H1 (cell line): Measurements from ENCODE around the gene LSM14B. TPM values are rescaled to one million over a fixed set of nuclear protein-coding genes. Genes with fewer than 3 reads are reported as not detected.

Experiments used
- CTCF ChIA-PET: fragments of 300-600 bp; sonication (Branson Sonifier 250); formaldehyde crosslinking; loops from one replicate; lab custom pipeline; 2021; ENCODE audit not compliant: partially characterized antibody; lab: Charles Lee
- POLR2A ChIA-PET: fragments of 300-600 bp; sonication (Branson Sonifier 250); formaldehyde crosslinking; loops from one replicate; lab custom pipeline; 2021; ENCODE audit warnings: inconsistent platforms; ENCODE audit not compliant: partially characterized antibody; lab: Charles Lee
- DNase-seq, 2 experiments: peaks; one replicate each; pipeline versions ENCODE4 v3.0.0 to v3.0.0-alpha.2; 2010 to 2022; ENCODE audit warnings: low spot score in 2 of 2, low read depth in 1 of 2, mixed read lengths in 1 of 2
- FAIRE-seq: peaks from 2 replicates; lab custom pipeline; 2011; peaks lifted over from hg19 to GRCh38; lab: Jason Lieb, UNC
- H2AFZ ChIP-seq: 2 replicates; pipeline ENCODE4 v1.8.1; 2012; ENCODE audit warnings: low read length, inconsistent platforms
- H2AK5ac ChIP-seq: 2 replicates; pipeline ENCODE4 v1.6.1; 2013; ENCODE audit warnings: low read depth, low read length
- H2BK120ac ChIP-seq: replicated peaks from 2 replicates; pipeline ENCODE3; 2013; ENCODE audit warnings: low read depth, low read length, inconsistent platforms
- H2BK12ac ChIP-seq: 2 replicates; pipeline ENCODE4 v1.6.1; 2013; ENCODE audit warnings: low read depth, low read length
- H2BK15ac ChIP-seq: 2 replicates; pipeline ENCODE4 v1.6.1; 2013; ENCODE audit warnings: low read length
- H2BK20ac ChIP-seq: 2 replicates; pipeline ENCODE4 v1.6.1; 2013; ENCODE audit warnings: low read length
- H2BK5ac ChIP-seq: 2 replicates; pipeline ENCODE4 v1.6.1; 2013; ENCODE audit warnings: low read depth, low read length
- H3K14ac ChIP-seq: 2 replicates; pipeline ENCODE4 v1.6.1; 2013; ENCODE audit warnings: inconsistent platforms; ENCODE audit not compliant: insufficient read length
- H3K18ac ChIP-seq: 2 replicates; pipeline ENCODE4 v1.6.1; 2013; ENCODE audit warnings: low read length; ENCODE audit errors: extremely low read depth
- H3K23ac ChIP-seq: 2 replicates; pipeline ENCODE4 v1.6.1; 2013; ENCODE audit warnings: inconsistent platforms; ENCODE audit not compliant: insufficient read length
- H3K23me2 ChIP-seq: 2 replicates; pipeline ENCODE4 v1.6.1; 2013; ENCODE audit warnings: low read depth, low read length
- H3K27ac ChIP-seq: 2 replicates; pipeline ENCODE4 v1.6.1; 2011; ENCODE audit warnings: low read depth, low read length, inconsistent platforms
- H3K27me3 ChIP-seq, 4 experiments: replicated peaks in 1 of 4; 1 replicate in 1 of 4; 2 replicates in 3 of 4; pipeline versions ENCODE4 v1.6.1 to v1.8.1; 2011 to 2013; ENCODE audit warnings: low read length in 3 of 4, mild to moderate bottlenecking in 3 of 4, inconsistent platforms in 2 of 4, mixed read lengths in 2 of 4, moderate library complexity in 1 of 4; ENCODE audit not compliant: control insufficient read depth in 3 of 4, insufficient read depth in 3 of 4; ENCODE audit errors: extremely low read depth in 1 of 4
- H3K36me3 ChIP-seq, 4 experiments: 2 replicates each; pipeline versions ENCODE4 v1.6.1 to v1.8.1; 2011 to 2013; ENCODE audit warnings: mild to moderate bottlenecking in 4 of 4, low read length in 3 of 4, moderate library complexity in 2 of 4, control low read depth in 1 of 4, inconsistent platforms in 1 of 4; ENCODE audit not compliant: insufficient read depth in 4 of 4, control insufficient read depth in 2 of 4
- H3K4ac ChIP-seq: replicated peaks from 2 replicates; pipeline ENCODE3; 2013; ENCODE audit warnings: low read length, low read depth, mixed read lengths, inconsistent platforms; ENCODE audit not compliant: insufficient read length
- H3K4me1 ChIP-seq, 4 experiments: replicated peaks in 1 of 4; 1 replicate in 1 of 4; 2 replicates in 3 of 4; pipeline versions ENCODE4 v1.6.1 to v1.8.1; 2011 to 2013; ENCODE audit warnings: low read length in 3 of 4, inconsistent platforms in 2 of 4, mixed read lengths in 1 of 4; ENCODE audit not compliant: insufficient read depth in 4 of 4, control insufficient read depth in 3 of 4
- H3K4me2 ChIP-seq, 2 experiments: 2 replicates each; pipeline versions ENCODE4 v1.6.1 to v1.8.1; 2011 to 2013; ENCODE audit warnings: low read depth in 2 of 2, low read length in 2 of 2, control low read depth in 1 of 2, inconsistent platforms in 1 of 2, mild to moderate bottlenecking in 1 of 2; ENCODE audit not compliant: insufficient read depth in 1 of 2
- H3K4me3 ChIP-seq, 4 experiments: fragments of 200-600, 300-600 bp in 1 of 4; sonication (generic), shearing (Covaris generic), sonication (Bioruptor Twin) in 1 of 4; 2 replicates each; pipeline versions ENCODE4 v1.5.1 to v1.8.1; 2011 to 2016; ENCODE audit warnings: low read length in 4 of 4, low read depth in 3 of 4, control low read depth in 2 of 4, inconsistent platforms in 2 of 4, mild to moderate bottlenecking in 2 of 4, mixed read lengths in 1 of 4, moderate library complexity in 1 of 4; ENCODE audit not compliant: insufficient read depth in 2 of 4; ENCODE audit errors: extremely low read depth in 1 of 4
- H3K56ac ChIP-seq: replicated peaks from 2 replicates; pipeline ENCODE3; 2013; ENCODE audit warnings: low read depth, mild to moderate bottlenecking, mixed read lengths, low read length, inconsistent platforms; ENCODE audit not compliant: insufficient read length
- H3K79me1 ChIP-seq: 2 replicates; pipeline ENCODE4 v1.6.1; 2013; ENCODE audit warnings: low read depth, low read length, control low read depth
- H3K79me2 ChIP-seq, 2 experiments: 2 replicates each; pipeline versions ENCODE4 v1.6.1 to v1.8.1; 2012 to 2013; ENCODE audit warnings: low read length in 2 of 2, mild to moderate bottlenecking in 2 of 2, inconsistent platforms in 1 of 2; ENCODE audit not compliant: insufficient read depth in 2 of 2, control insufficient read depth in 1 of 2
- H3K9ac ChIP-seq, 4 experiments: replicated peaks in 1 of 4; 1 replicate in 1 of 4; 2 replicates in 3 of 4; pipeline versions ENCODE4 v1.6.1 to v1.8.1; 2011 to 2013; ENCODE audit warnings: low read depth in 3 of 4, low read length in 3 of 4, control low read depth in 2 of 4, mild to moderate bottlenecking in 2 of 4, moderate library complexity in 2 of 4, inconsistent platforms in 1 of 4; ENCODE audit errors: extremely low read depth in 1 of 4
- H3K9me3 ChIP-seq, 2 experiments: 2 replicates each; pipeline versions ENCODE4 v1.6.1 to v1.8.1; 2012 to 2013; ENCODE audit warnings: mild to moderate bottlenecking in 2 of 2, moderate library complexity in 2 of 2, control low read depth in 1 of 2, inconsistent platforms in 1 of 2, low read depth in 1 of 2, low read length in 1 of 2, mixed read lengths in 1 of 2; ENCODE audit not compliant: insufficient read depth in 2 of 2
- H4K20me1 ChIP-seq, 2 experiments: replicated peaks in 1 of 2; 2 replicates each; pipeline versions ENCODE3 to v1.8.1; 2011 to 2013; ENCODE audit warnings: inconsistent platforms in 2 of 2, low read length in 2 of 2, mild to moderate bottlenecking in 1 of 2; ENCODE audit not compliant: insufficient read depth in 2 of 2, control insufficient read depth in 1 of 2
- H4K5ac ChIP-seq: 2 replicates; pipeline ENCODE4 v1.6.1; 2013; ENCODE audit warnings: low read length, low read depth, mixed read lengths, inconsistent platforms; ENCODE audit not compliant: insufficient read length
- H4K8ac ChIP-seq: 2 replicates; pipeline ENCODE4 v1.8.0; 2013; ENCODE audit warnings: mild to moderate bottlenecking, moderate library complexity, low read length, inconsistent platforms; ENCODE audit not compliant: insufficient read depth; ENCODE audit errors: extremely low read depth
- H4K91ac ChIP-seq: replicated peaks from 2 replicates; pipeline ENCODE3; 2013; ENCODE audit warnings: low read length, mixed read lengths, inconsistent platforms; ENCODE audit not compliant: insufficient read length
- CBX8 ChIP-seq: fragments of 300-800, 300-1000 bp; sonication (generic); IDR thresholded peaks from 2 replicates; pipeline ENCODE4 v1.7.1; 2016; ENCODE audit warnings: low read depth, low read length, borderline replicate concordance
- POLR2AphosphoS5 ChIP-seq: IDR thresholded peaks from 2 replicates; pipeline ENCODE4 v1.6.1; 2011; ENCODE audit warnings: low read depth, low read length
- SIX5 ChIP-seq: IDR thresholded peaks from 2 replicates; pipeline ENCODE4 v1.6.1; 2011; ENCODE audit warnings: mild to moderate bottlenecking, low read depth, low read length
- ZNF274 ChIP-seq: IDR thresholded peaks from 2 replicates; pipeline ENCODE4 v1.7.0; 2012; ENCODE audit warnings: low read length, borderline replicate concordance; ENCODE audit errors: extremely low read depth
- WGBS, 2 experiments: shearing (Covaris generic) in 1 of 2; methylation state at CpG; one replicate each; pipeline versions ENCODE4 v1.1.6 to v1.1.7; 2013 to 2015; ENCODE audit warnings: low lambda C conversion rate in 2 of 2, mixed read lengths in 2 of 2, inconsistent platforms in 1 of 2, low coverage in 1 of 2, missing lambda C conversion rate in 1 of 2; ENCODE audit not compliant: insufficient replicate concordance in 2 of 2, insufficient coverage in 1 of 2, insufficient read length in 1 of 2; ENCODE audit errors: extremely low coverage in 1 of 2, missing lambda C conversion rate in 1 of 2; 5-methylcytosine and 5-hydroxymethylcytosine counted together
- polyA plus RNA-seq, 7 experiments: library from polyadenylated mRNA; depleted of rRNA in 3 of 7; stranded (reverse) in 5 of 7; unstranded in 2 of 7; fragments of >200 nt in 5 of 7; fragments of 200-250 nt in 2 of 7; gene quantifications; 1 replicate in 5 of 7; 2 replicates in 1 of 7; 4 replicates in 1 of 7; pipeline versions ENCODE4 v1.2.1 to v1.2.3, GENCODE V29; 2011 to 2013; ENCODE audit warnings: missing spikeins in 2 of 7, mixed read lengths in 2 of 7
- total RNA-seq: library from RNA; stranded (reverse); fragmentation: NEBNext Ultra II Directional; extraction: Animal tissue kit (Norgen Biotek cat#: 25700); gene quantifications from 2 replicates; pipeline ENCODE4 v1.2.1, GENCODE V29; 2021
- TF ChIP-seq, protein P1 (sequence below): IDR thresholded peaks from 2 replicates; pipeline ENCODE4 v1.6.1; 2012; ENCODE audit warnings: inconsistent platforms

The LSM14B gene
- total and polyA plus RNA-seq, 2 of the 8 experiments (the other 6 are each of a cell fraction or from before 2014, with no cell fraction given): 58.3 to 65.6 TPM

DNA sequence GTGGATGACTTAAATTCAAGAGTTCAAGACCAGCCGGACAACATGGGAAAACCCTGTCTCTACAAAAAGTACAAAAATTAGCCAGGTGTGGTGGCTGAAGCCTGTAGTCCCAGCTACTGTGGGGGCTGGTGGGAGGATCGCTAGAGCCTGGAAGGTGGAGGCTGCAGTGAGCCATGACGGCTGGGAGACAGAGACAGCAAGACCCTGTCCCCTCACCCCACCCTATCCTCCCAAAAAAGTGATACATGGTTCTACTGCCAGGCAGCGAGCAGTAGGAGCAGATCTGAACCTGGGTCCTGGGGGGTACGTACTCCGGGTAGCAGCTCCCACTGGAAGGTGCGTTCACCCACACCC, 18.7 kb downstream of the LSM14B start:
- H3K36me3 ChIP-seq: peaks cover 30 to 49% (median 41%) of the 10 kb centered on the region in 4 experiments

More for the DNA sequence above, 18.7 kb downstream of the LSM14B start:
- Histone ChIP-seq H3K18ac (no peak overlapping the region), H4K5ac (no peak overlapping the region), H3K9ac (no peak overlapping the region), H3K27ac (no peak overlapping the region), H4K8ac (no peak overlapping the region), H4K91ac (no peak overlapping the region), H2BK15ac (no peak overlapping the region), H3K23ac (no peak overlapping the region), H3K4ac (no peak overlapping the region), H4K20me1 (peaks cover 36 to 54% of the 10 kb centered on the region in 2 experiments), H3K79me2 (peaks cover 35 to 60% of the 10 kb centered on the region in 2 experiments), H3K4me3 (no peak overlapping the region), H2BK12ac (no peak overlapping the region), H3K9me3 (no peaks in the 10 kb centered on the region), H3K4me2 (peak overlapping the region in 1 of 2 experiments; percentile 68; a peak in 1 of 4 replicates), H3K4me1 (peaks cover 0 to 12% (median 4%) of the 10 kb centered on the region in 4 experiments; a peak in 5 of 7 replicates), H3K14ac (no peak overlapping the region), H2BK20ac (no peak overlapping the region), H2AK5ac (no peak overlapping the region), H2BK120ac (no peak overlapping the region), H2AFZ (no peak overlapping the region), H3K23me2 (peaks cover 3% of the 10 kb centered on the region; the same call in 1 of the 2 replicates), H3K27me3 (no peaks in the 10 kb centered on the region), H3K56ac (no peak overlapping the region), H3K79me1 (peaks cover 14% of the 10 kb centered on the region), H2BK5ac (no peak overlapping the region)
- ChIA-PET POLR2A (interaction anchor here (1.1 to 5.6 kb wide), 10 partner anchors 8 to 135 kb away, joined by 3 to 62 read pairs (median 6); partner anchors contain the start of genes LSM14B and MTG2), CTCF (interaction anchor here (0.9 to 2.1 kb wide), 8 partner anchors 11 to 168 kb away, joined by 3 to 11 read pairs (median 5); no protein-coding TSS in a partner anchor)
- FAIRE-seq (no peak), DNase-seq (no peak)
- WGBS, 2 experiments: 90% methylated on average over 7 of the region's 7 CpGs; no CpG with 5 or more reads in 1 of the 2 experiments
- TF ChIP-seq POLR2AphosphoS5 (no peak), SIX5 (no peak), ZNF274 (no peak), CBX8 (no peak)
- TF ChIP-seq, protein P1, sequence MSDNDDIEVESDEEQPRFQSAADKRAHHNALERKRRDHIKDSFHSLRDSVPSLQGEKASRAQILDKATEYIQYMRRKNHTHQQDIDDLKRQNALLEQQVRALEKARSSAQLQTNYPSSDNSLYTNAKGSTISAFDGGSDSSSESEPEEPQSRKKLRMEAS: no peak
